H1 (cell line): ENCODE results near the gene PTPRR. TPM values are rescaled to one million over a fixed set of nuclear protein-coding genes. Genes with fewer than 3 reads are reported as not detected.

Experiments used
- CTCF ChIA-PET: fragments of 300-600 bp; sonication (Branson Sonifier 250); formaldehyde crosslinking; loops from one replicate; lab custom pipeline; 2021; ENCODE audit not compliant: partially characterized antibody; lab: Charles Lee
- POLR2A ChIA-PET: fragments of 300-600 bp; sonication (Branson Sonifier 250); formaldehyde crosslinking; loops from one replicate; lab custom pipeline; 2021; ENCODE audit warnings: inconsistent platforms; ENCODE audit not compliant: partially characterized antibody; lab: Charles Lee
- DNase-seq, 2 experiments: peaks; one replicate each; pipeline versions ENCODE4 v3.0.0 to v3.0.0-alpha.2; 2010 to 2022; ENCODE audit warnings: low spot score in 2 of 2, low read depth in 1 of 2, mixed read lengths in 1 of 2
- FAIRE-seq: peaks from 2 replicates; lab custom pipeline; 2011; peaks lifted over from hg19 to GRCh38; lab: Jason Lieb, UNC
- H2AFZ ChIP-seq: 2 replicates; pipeline ENCODE4 v1.8.1; 2012; ENCODE audit warnings: low read length, inconsistent platforms
- H2AK5ac ChIP-seq: 2 replicates; pipeline ENCODE4 v1.6.1; 2013; ENCODE audit warnings: low read depth, low read length
- H2BK120ac ChIP-seq: replicated peaks from 2 replicates; pipeline ENCODE3; 2013; ENCODE audit warnings: low read depth, low read length, inconsistent platforms
- H2BK12ac ChIP-seq: 2 replicates; pipeline ENCODE4 v1.6.1; 2013; ENCODE audit warnings: low read depth, low read length
- H2BK15ac ChIP-seq: 2 replicates; pipeline ENCODE4 v1.6.1; 2013; ENCODE audit warnings: low read length
- H2BK20ac ChIP-seq: 2 replicates; pipeline ENCODE4 v1.6.1; 2013; ENCODE audit warnings: low read length
- H2BK5ac ChIP-seq: 2 replicates; pipeline ENCODE4 v1.6.1; 2013; ENCODE audit warnings: low read depth, low read length
- H3K14ac ChIP-seq: 2 replicates; pipeline ENCODE4 v1.6.1; 2013; ENCODE audit warnings: inconsistent platforms; ENCODE audit not compliant: insufficient read length
- H3K18ac ChIP-seq: 2 replicates; pipeline ENCODE4 v1.6.1; 2013; ENCODE audit warnings: low read length; ENCODE audit errors: extremely low read depth
- H3K23ac ChIP-seq: 2 replicates; pipeline ENCODE4 v1.6.1; 2013; ENCODE audit warnings: inconsistent platforms; ENCODE audit not compliant: insufficient read length
- H3K23me2 ChIP-seq: 2 replicates; pipeline ENCODE4 v1.6.1; 2013; ENCODE audit warnings: low read depth, low read length
- H3K27ac ChIP-seq: 2 replicates; pipeline ENCODE4 v1.6.1; 2011; ENCODE audit warnings: low read depth, low read length, inconsistent platforms
- H3K27me3 ChIP-seq, 4 experiments: replicated peaks in 1 of 4; 1 replicate in 1 of 4; 2 replicates in 3 of 4; pipeline versions ENCODE4 v1.6.1 to v1.8.1; 2011 to 2013; ENCODE audit warnings: low read length in 3 of 4, mild to moderate bottlenecking in 3 of 4, inconsistent platforms in 2 of 4, mixed read lengths in 2 of 4, moderate library complexity in 1 of 4; ENCODE audit not compliant: control insufficient read depth in 3 of 4, insufficient read depth in 3 of 4; ENCODE audit errors: extremely low read depth in 1 of 4
- H3K36me3 ChIP-seq, 4 experiments: 2 replicates each; pipeline versions ENCODE4 v1.6.1 to v1.8.1; 2011 to 2013; ENCODE audit warnings: mild to moderate bottlenecking in 4 of 4, low read length in 3 of 4, moderate library complexity in 2 of 4, control low read depth in 1 of 4, inconsistent platforms in 1 of 4; ENCODE audit not compliant: insufficient read depth in 4 of 4, control insufficient read depth in 2 of 4
- H3K4ac ChIP-seq: replicated peaks from 2 replicates; pipeline ENCODE3; 2013; ENCODE audit warnings: low read length, low read depth, mixed read lengths, inconsistent platforms; ENCODE audit not compliant: insufficient read length
- H3K4me1 ChIP-seq, 4 experiments: replicated peaks in 1 of 4; 1 replicate in 1 of 4; 2 replicates in 3 of 4; pipeline versions ENCODE4 v1.6.1 to v1.8.1; 2011 to 2013; ENCODE audit warnings: low read length in 3 of 4, inconsistent platforms in 2 of 4, mixed read lengths in 1 of 4; ENCODE audit not compliant: insufficient read depth in 4 of 4, control insufficient read depth in 3 of 4
- H3K4me2 ChIP-seq, 2 experiments: 2 replicates each; pipeline versions ENCODE4 v1.6.1 to v1.8.1; 2011 to 2013; ENCODE audit warnings: low read depth in 2 of 2, low read length in 2 of 2, control low read depth in 1 of 2, inconsistent platforms in 1 of 2, mild to moderate bottlenecking in 1 of 2; ENCODE audit not compliant: insufficient read depth in 1 of 2
- H3K4me3 ChIP-seq, 4 experiments: fragments of 200-600, 300-600 bp in 1 of 4; sonication (generic), shearing (Covaris generic), sonication (Bioruptor Twin) in 1 of 4; 2 replicates each; pipeline versions ENCODE4 v1.5.1 to v1.8.1; 2011 to 2016; ENCODE audit warnings: low read length in 4 of 4, low read depth in 3 of 4, control low read depth in 2 of 4, inconsistent platforms in 2 of 4, mild to moderate bottlenecking in 2 of 4, mixed read lengths in 1 of 4, moderate library complexity in 1 of 4; ENCODE audit not compliant: insufficient read depth in 2 of 4; ENCODE audit errors: extremely low read depth in 1 of 4
- H3K56ac ChIP-seq: replicated peaks from 2 replicates; pipeline ENCODE3; 2013; ENCODE audit warnings: low read depth, mild to moderate bottlenecking, mixed read lengths, low read length, inconsistent platforms; ENCODE audit not compliant: insufficient read length
- H3K79me1 ChIP-seq: 2 replicates; pipeline ENCODE4 v1.6.1; 2013; ENCODE audit warnings: low read depth, low read length, control low read depth
- H3K79me2 ChIP-seq, 2 experiments: 2 replicates each; pipeline versions ENCODE4 v1.6.1 to v1.8.1; 2012 to 2013; ENCODE audit warnings: low read length in 2 of 2, mild to moderate bottlenecking in 2 of 2, inconsistent platforms in 1 of 2; ENCODE audit not compliant: insufficient read depth in 2 of 2, control insufficient read depth in 1 of 2
- H3K9ac ChIP-seq, 4 experiments: replicated peaks in 1 of 4; 1 replicate in 1 of 4; 2 replicates in 3 of 4; pipeline versions ENCODE4 v1.6.1 to v1.8.1; 2011 to 2013; ENCODE audit warnings: low read depth in 3 of 4, low read length in 3 of 4, control low read depth in 2 of 4, mild to moderate bottlenecking in 2 of 4, moderate library complexity in 2 of 4, inconsistent platforms in 1 of 4; ENCODE audit errors: extremely low read depth in 1 of 4
- H3K9me3 ChIP-seq, 2 experiments: 2 replicates each; pipeline versions ENCODE4 v1.6.1 to v1.8.1; 2012 to 2013; ENCODE audit warnings: mild to moderate bottlenecking in 2 of 2, moderate library complexity in 2 of 2, control low read depth in 1 of 2, inconsistent platforms in 1 of 2, low read depth in 1 of 2, low read length in 1 of 2, mixed read lengths in 1 of 2; ENCODE audit not compliant: insufficient read depth in 2 of 2
- H4K20me1 ChIP-seq, 2 experiments: replicated peaks in 1 of 2; 2 replicates each; pipeline versions ENCODE3 to v1.8.1; 2011 to 2013; ENCODE audit warnings: inconsistent platforms in 2 of 2, low read length in 2 of 2, mild to moderate bottlenecking in 1 of 2; ENCODE audit not compliant: insufficient read depth in 2 of 2, control insufficient read depth in 1 of 2
- H4K5ac ChIP-seq: 2 replicates; pipeline ENCODE4 v1.6.1; 2013; ENCODE audit warnings: low read length, low read depth, mixed read lengths, inconsistent platforms; ENCODE audit not compliant: insufficient read length
- H4K8ac ChIP-seq: 2 replicates; pipeline ENCODE4 v1.8.0; 2013; ENCODE audit warnings: mild to moderate bottlenecking, moderate library complexity, low read length, inconsistent platforms; ENCODE audit not compliant: insufficient read depth; ENCODE audit errors: extremely low read depth
- H4K91ac ChIP-seq: replicated peaks from 2 replicates; pipeline ENCODE3; 2013; ENCODE audit warnings: low read length, mixed read lengths, inconsistent platforms; ENCODE audit not compliant: insufficient read length
- ATF2 ChIP-seq: IDR thresholded peaks from 2 replicates; pipeline ENCODE4 v1.6.1; 2012; ENCODE audit warnings: low read length, inconsistent platforms
- CBX5 ChIP-seq: fragments of 300-800, 300-1000 bp; sonication (generic); IDR thresholded peaks from 2 replicates; pipeline ENCODE4 v1.7.1; 2016; ENCODE audit warnings: antibody characterized with exemption, low read length, low read depth
- EZH2 ChIP-seq: fragments of 200-600 bp; sonication (generic); IDR thresholded peaks from 2 replicates; pipeline ENCODE4 v1.7.1; 2012; ENCODE audit warnings: low read depth, mild to moderate bottlenecking, moderate library complexity, low read length, inconsistent platforms; ENCODE audit not compliant: severe bottlenecking
- KDM1A ChIP-seq: fragments of 200-600, 300-600 bp; sonication (generic); IDR thresholded peaks from 2 replicates; pipeline ENCODE4 v1.7.1; 2016; ENCODE audit warnings: mild to moderate bottlenecking, low read length, borderline replicate concordance
- KDM4A ChIP-seq: IDR thresholded peaks from one replicate; pipeline ENCODE4 v1.7.1; 2012; ENCODE audit warnings: low read depth, mild to moderate bottlenecking, moderate library complexity, low read length, inconsistent platforms; ENCODE audit not compliant: severe bottlenecking
- RXRA ChIP-seq: IDR thresholded peaks from 2 replicates; pipeline ENCODE4 v1.6.1; 2011; ENCODE audit warnings: low read depth, mild to moderate bottlenecking, low read length, moderate library complexity; ENCODE audit not compliant: insufficient read depth
- SAP30 ChIP-seq: fragments of 300-600 bp; sonication (generic); IDR thresholded peaks from 2 replicates; pipeline ENCODE4 v1.7.1; 2012; ENCODE audit warnings: low read length, moderate library complexity, mild to moderate bottlenecking, inconsistent platforms; ENCODE audit not compliant: insufficient read depth, insufficient replicate concordance
- SP1 ChIP-seq: IDR thresholded peaks from 2 replicates; pipeline ENCODE4 v1.6.1; 2011; ENCODE audit warnings: low read depth, low read length
- ZNF274 ChIP-seq: IDR thresholded peaks from 2 replicates; pipeline ENCODE4 v1.7.0; 2012; ENCODE audit warnings: low read length, borderline replicate concordance; ENCODE audit errors: extremely low read depth
- WGBS, 2 experiments: shearing (Covaris generic) in 1 of 2; methylation state at CpG; one replicate each; pipeline versions ENCODE4 v1.1.6 to v1.1.7; 2013 to 2015; ENCODE audit warnings: low lambda C conversion rate in 2 of 2, mixed read lengths in 2 of 2, inconsistent platforms in 1 of 2, low coverage in 1 of 2, missing lambda C conversion rate in 1 of 2; ENCODE audit not compliant: insufficient replicate concordance in 2 of 2, insufficient coverage in 1 of 2, insufficient read length in 1 of 2; ENCODE audit errors: extremely low coverage in 1 of 2, missing lambda C conversion rate in 1 of 2; 5-methylcytosine and 5-hydroxymethylcytosine counted together
- polyA plus RNA-seq, 7 experiments: library from polyadenylated mRNA; depleted of rRNA in 3 of 7; stranded (reverse) in 5 of 7; unstranded in 2 of 7; fragments of >200 nt in 5 of 7; fragments of 200-250 nt in 2 of 7; gene quantifications; 1 replicate in 5 of 7; 2 replicates in 1 of 7; 4 replicates in 1 of 7; pipeline versions ENCODE4 v1.2.1 to v1.2.3, GENCODE V29; 2011 to 2013; ENCODE audit warnings: missing spikeins in 2 of 7, mixed read lengths in 2 of 7
- total RNA-seq: library from RNA; stranded (reverse); fragmentation: NEBNext Ultra II Directional; extraction: Animal tissue kit (Norgen Biotek cat#: 25700); gene quantifications from 2 replicates; pipeline ENCODE4 v1.2.1, GENCODE V29; 2021

The PTPRR gene
- total and polyA plus RNA-seq, 2 of the 8 experiments (the other 6 are each of a cell fraction or from before 2014, with no cell fraction given): 0.07 to 0.35 TPM

GRCh38 chr12:70928071-70928470 is 7.5 kb upstream of the PTPRR start:
- POLR2A ChIA-PET: no interaction called here
- no peak overlapping the region for H2AK5ac ChIP-seq
- H2BK12ac ChIP-seq: no peak overlapping the region
- no peak overlapping the region for H2BK120ac ChIP-seq
- no peak overlapping the region for H3K4me2 ChIP-seq
- no peak for FAIRE-seq
- no peak overlapping the region for H2BK15ac ChIP-seq
- TF ChIP-seq KDM1A (no peak), SAP30 (no peak), ATF2 (no peak), EZH2 (no peak), ZNF274 (no peak), SP1 (no peak), CBX5 (no peak), KDM4A (no peak), RXRA (no peak)
- TF ChIP-seq, all 59 proteins: peak for 0
- Histone ChIP-seq H3K79me2 (no peaks in the 10 kb centered on the region), H3K4me1 (no peaks in the 10 kb centered on the region), H3K27me3 (no peaks in the 10 kb centered on the region), H4K5ac (no peak overlapping the region), H2AFZ (no peak overlapping the region), H3K27ac (no peak overlapping the region), H2BK20ac (no peak overlapping the region), H3K14ac (no peak overlapping the region), H4K20me1 (no peaks in the 10 kb centered on the region), H3K79me1 (no peaks in the 10 kb centered on the region), H3K56ac (no peak overlapping the region), H3K9ac (no peak overlapping the region), H4K91ac (no peak overlapping the region), H3K23ac (no peak overlapping the region), H3K23me2 (no peaks in the 10 kb centered on the region), H4K8ac (no peak overlapping the region), H2BK5ac (no peak overlapping the region), H3K4ac (no peak overlapping the region), H3K9me3 (no peaks in the 10 kb centered on the region), H3K4me3 (no peak overlapping the region), H3K36me3 (no peaks in the 10 kb centered on the region), H3K18ac (no peak overlapping the region)
- WGBS, 2 experiments: 100% methylated on average over 1 of the region's 1 CpG; no CpG with 5 or more reads in 1 of the 2 experiments
- DNase-seq: no peak
- CTCF ChIA-PET: interaction anchor here (1.2 to 1.5 kb wide), 2 partner anchors 13 to 86 kb away, joined by 4 read pairs; no protein-coding TSS in a partner anchor
